K562 (cell line): ENCODE measurements around the gene SCFD2. TPM values are rescaled to one million over a fixed set of nuclear protein-coding genes. Genes with fewer than 3 reads are reported as not detected.

Experiments used
- ATAC-seq: fragments of 200-7000 bp; cut with Tn5 transposase; 3 replicates; pipeline ENCODE4 v1.9.1; 2020; ENCODE audit warnings: moderate library complexity
- BruUV-seq: library from RNA; stranded (reverse); fragments of 400-500 nt; replicated peaks from 2 replicates; lab custom pipeline; 2021; lab: Mats Ljungman, UMichigan
- CTCF ChIA-PET: fragments of 300-600 bp; formaldehyde crosslinking; extraction: SDS; loops from one replicate; lab custom pipeline; 2021; ENCODE audit warnings: low intra/inter-chr PET ratio; lab: Yijun Ruan, JAX
- POLR2A ChIA-PET: fragments of 300-600, 350-650 bp; sonication (Branson Sonifier 250); formaldehyde crosslinking; extraction: SDS; loops from one replicate; lab custom pipeline; 2021; ENCODE audit warnings: antibody characterized with exemption, inconsistent platforms; lab: Yijun Ruan, JAX
- DNase-seq, 4 experiments: peaks; one replicate each; pipeline versions ENCODE4 v3.0.0 to v3.0.0-alpha.2; 2011 to 2018; ENCODE audit warnings: low spot score in 3 of 4, mixed read lengths in 3 of 4; ENCODE audit errors: extremely low read depth in 1 of 4
- FAIRE-seq: peaks from 2 replicates; lab custom pipeline; 2011; peaks lifted over from hg19 to GRCh38; lab: Jason Lieb, UNC
- H2AFZ ChIP-seq: 2 replicates; pipeline ENCODE4 v1.6.0; 2011; ENCODE audit warnings: low read depth, low read length, control low read depth, inconsistent platforms
- H3K27ac ChIP-seq: fragments of 200-600 bp; 3 replicates; pipeline ENCODE4 v1.8.0; 2011; ENCODE audit warnings: low read depth, mild to moderate bottlenecking, control low read depth, inconsistent platforms, low read length, moderate library complexity, mixed read lengths; ENCODE audit errors: extremely low read depth
- H3K27me3 ChIP-seq, 2 experiments: fragments of 300-600 bp in 1 of 2; 2 replicates in 1 of 2; 3 replicates in 1 of 2; pipeline versions ENCODE4 v1.6.0 to v1.8.0; 2011; ENCODE audit warnings: inconsistent platforms in 2 of 2, low read length in 2 of 2, mild to moderate bottlenecking in 1 of 2, mixed read lengths in 1 of 2, moderate library complexity in 1 of 2; ENCODE audit not compliant: control insufficient read depth in 2 of 2, insufficient read depth in 2 of 2
- H3K36me3 ChIP-seq: fragments of 300-600 bp; 3 replicates; pipeline ENCODE4 v1.8.0; 2011; ENCODE audit warnings: mild to moderate bottlenecking, low read length, inconsistent platforms; ENCODE audit not compliant: control insufficient read depth, insufficient read depth
- H3K4me1 ChIP-seq, 2 experiments: fragments of 200-600 bp in 1 of 2; replicated peaks in 1 of 2; 2 replicates in 1 of 2; 3 replicates in 1 of 2; pipeline versions ENCODE4 v1.5.1 to v1.8.0; 2011; ENCODE audit warnings: inconsistent platforms in 2 of 2, low read length in 2 of 2, mild to moderate bottlenecking in 1 of 2, mixed read lengths in 1 of 2, moderate library complexity in 1 of 2; ENCODE audit not compliant: control insufficient read depth in 2 of 2, insufficient read depth in 2 of 2
- H3K4me2 ChIP-seq: 2 replicates; pipeline ENCODE4 v1.6.1; 2011; ENCODE audit warnings: low read length, control low read depth, inconsistent platforms, mixed read lengths; ENCODE audit not compliant: insufficient read depth
- H3K4me3 ChIP-seq: fragments of 200-600 bp; sonication (generic), shearing (Covaris generic); 2 replicates; pipeline ENCODE4 v1.5.1; 2016; ENCODE audit warnings: control low read depth, inconsistent platforms
- H3K79me2 ChIP-seq: fragments of 200-600 bp; 3 replicates; pipeline ENCODE4 v1.8.0; 2011; ENCODE audit warnings: low read length, inconsistent platforms; ENCODE audit not compliant: control insufficient read depth, insufficient read depth
- H3K9ac ChIP-seq, 2 experiments: 2 replicates each; pipeline versions ENCODE4 v1.6.0 to v1.6.1; 2011; ENCODE audit warnings: low read depth in 2 of 2, low read length in 2 of 2, control low read depth in 1 of 2, inconsistent platforms in 1 of 2, mild to moderate bottlenecking in 1 of 2, mixed read lengths in 1 of 2; ENCODE audit not compliant: insufficient read depth in 1 of 2
- H3K9me1 ChIP-seq: one replicate; pipeline ENCODE4 v1.6.0; 2011; ENCODE audit warnings: inconsistent platforms, mild to moderate bottlenecking, low read length, moderate library complexity; ENCODE audit not compliant: control insufficient read depth, insufficient read depth
- H3K9me3 ChIP-seq: replicated peaks from 2 replicates; pipeline ENCODE4 v1.5.1; 2011; ENCODE audit warnings: low read depth, low read length, inconsistent platforms; ENCODE audit not compliant: control insufficient read depth, insufficient read depth
- H4K20me1 ChIP-seq: replicated peaks from 2 replicates; pipeline ENCODE4 v1.6.1; 2011; ENCODE audit warnings: low read length, inconsistent platforms, mixed read lengths; ENCODE audit not compliant: control insufficient read depth, insufficient read depth
- ARID1B ChIP-seq: fragments of 450-650 bp; IDR thresholded peaks from 2 replicates; pipeline ENCODE4 v1.6.1; 2016; ENCODE audit warnings: antibody characterized with exemption, mild to moderate bottlenecking, inconsistent platforms
- C11orf30 ChIP-seq: fragments of 450-650 bp; IDR thresholded peaks from 2 replicates; pipeline ENCODE4 v1.6.1; 2016; ENCODE audit warnings: low read depth, mild to moderate bottlenecking
- DPF2 ChIP-seq: fragments of 450-650 bp; IDR thresholded peaks from 2 replicates; pipeline ENCODE4 v1.6.1; 2016
- FOSL1 ChIP-seq: fragments of 200-800 bp; sonication (Bioruptor generic); conservative IDR thresholded peaks from 2 replicates; pipeline ENCODE4 v1.6.1; 2016; ENCODE audit warnings: missing genetic modification characterization, missing compliant biosample characterization
- JUN ChIP-seq, 2 experiments: sonication (generic) in 1 of 2; formaldehyde crosslinking in 1 of 2; IDR thresholded peaks; 2 replicates each; pipeline versions ENCODE4 v1.6.1 to v1.8.0; 2012 to 2022; ENCODE audit warnings: borderline replicate concordance in 2 of 2, mild to moderate bottlenecking in 2 of 2, improper control_type of control experiment in 1 of 2, low read depth in 1 of 2, low read length in 1 of 2, missing genetic modification reagents in 1 of 2
- JUND ChIP-seq, 2 experiments: IDR thresholded peaks; 2 replicates in 1 of 2; 3 replicates in 1 of 2; pipeline ENCODE4 v1.6.1; 2011; ENCODE audit warnings: borderline replicate concordance in 2 of 2, low read depth in 2 of 2, low read length in 2 of 2, improper control_type of control experiment in 1 of 2, missing biosample characterization in 1 of 2, missing genetic modification characterization in 1 of 2, missing genetic modification reagents in 1 of 2
- MAFG ChIP-seq: fragments of 450-650 bp; conservative IDR thresholded peaks from 2 replicates; pipeline ENCODE4 v1.6.1; 2016; ENCODE audit warnings: missing genetic modification characterization, missing compliant biosample characterization
- MED1 ChIP-seq: sonication (generic); formaldehyde crosslinking; IDR thresholded peaks from 2 replicates; pipeline ENCODE4 v1.8.1; 2023; ENCODE audit warnings: missing genetic modification reagents, borderline replicate concordance
- NFE2 ChIP-seq: IDR thresholded peaks from 2 replicates; pipeline ENCODE4 v1.6.1; 2014; ENCODE audit warnings: antibody characterized with exemption, low read depth
- PRDM10 ChIP-seq: fragments of 450-650 bp; IDR thresholded peaks from 2 replicates; pipeline ENCODE4 v1.6.1; 2018; ENCODE audit not compliant: partially characterized antibody
- SMARCA4 ChIP-seq: fragments of 450-650 bp; IDR thresholded peaks from 2 replicates; pipeline ENCODE4 v1.6.1; 2016
- SMARCE1 ChIP-seq: fragments of 450-650 bp; IDR thresholded peaks from 2 replicates; pipeline ENCODE4 v1.7.1; 2016; ENCODE audit warnings: mild to moderate bottlenecking
- TBL1XR1 ChIP-seq, 2 experiments: IDR thresholded peaks; 2 replicates each; pipeline ENCODE4 v1.6.1; 2012; ENCODE audit warnings: improper control_type of control experiment in 2 of 2, low read length in 2 of 2, mild to moderate bottlenecking in 1 of 2
- XRCC3 ChIP-seq: fragments of 450-650 bp; IDR thresholded peaks from 2 replicates; pipeline ENCODE4 v1.6.1; 2017; ENCODE audit warnings: mild to moderate bottlenecking, moderate library complexity
- ZNF316 ChIP-seq: fragments of 450-650 bp; IDR thresholded peaks from 2 replicates; pipeline ENCODE4 v1.6.1; 2016
- ZSCAN32 ChIP-seq: fragments of 450-650 bp; formaldehyde crosslinking; IDR thresholded peaks from 2 replicates; pipeline ENCODE4 v1.4.0; 2020; ENCODE audit warnings: mild to moderate bottlenecking, moderate library complexity
- WGBS: fragments of 100-300 bp; shearing (Covaris generic); methylation state at CpG from one replicate; pipeline ENCODE4 v1.1.6; 2016; ENCODE audit warnings: low coverage, mixed read lengths; ENCODE audit not compliant: insufficient coverage; ENCODE audit errors: missing lambda C conversion rate; 5-methylcytosine and 5-hydroxymethylcytosine counted together
- in situ Hi-C: fragments of 300-500 bp; cut with MboI; formaldehyde crosslinking; loops from 4 replicates; pipeline ENCODE4 v1.15.0; 2018; ENCODE audit warnings: inconsistent platforms, mixed read lengths
- intact Hi-C: fragments of 100-400 bp; cut with micrococcal nuclease; formaldehyde crosslinking; loops from 2 replicates; pipeline ENCODE4 v1.14.2; 2022
- polyA plus RNA-seq, 8 experiments: library from polyadenylated mRNA; depleted of rRNA in 4 of 8; stranded (reverse) in 5 of 8; unstranded in 3 of 8; fragments of >200 nt; fragmentation: Nextera tagmentation in 2 of 8; fragmentation: Illumina TruSeq in 1 of 8; extraction: Ambion mirVana in 2 of 8; extraction: Trizol in 1 of 8; gene quantifications; 2 replicates each; pipeline versions ENCODE4 v1.2.1 to v1.2.3, GENCODE V29; 2011 to 2014; ENCODE audit warnings: inconsistent platforms in 1 of 8, missing spikeins in 1 of 8
- total RNA-seq, 7 experiments: library from RNA; depleted of rRNA in 6 of 7; stranded (reverse); fragments of >200 nt in 6 of 7; fragmentation: Illumina TruSeq in 2 of 7; extraction: Trizol in 2 of 7; gene quantifications; 2 replicates each; pipeline versions ENCODE4 v1.2.1 to v1.2.3, GENCODE V29; 2011 to 2021; ENCODE audit warnings: low replicate concordance in 1 of 7
- TF ChIP-seq, protein P1 (sequence below), 2 experiments: fragments of 450-650 bp in 1 of 2; sonication (generic) in 1 of 2; formaldehyde crosslinking in 1 of 2; IDR thresholded peaks in 1 of 2; conservative IDR thresholded peaks in 1 of 2; 2 replicates each; pipeline versions ENCODE4 v1.6.1 to v1.8.1; 2016 to 2023; ENCODE audit warnings: mild to moderate bottlenecking in 2 of 2, moderate library complexity in 2 of 2, inconsistent platforms in 1 of 2, missing genetic modification reagents in 1 of 2

The SCFD2 gene
- total and polyA plus RNA-seq, 9 of the 15 experiments (the other 6 are each of a cell fraction or from before 2014, with no cell fraction given): 5.7 to 30.3 (median 22.8) TPM

DNA sequence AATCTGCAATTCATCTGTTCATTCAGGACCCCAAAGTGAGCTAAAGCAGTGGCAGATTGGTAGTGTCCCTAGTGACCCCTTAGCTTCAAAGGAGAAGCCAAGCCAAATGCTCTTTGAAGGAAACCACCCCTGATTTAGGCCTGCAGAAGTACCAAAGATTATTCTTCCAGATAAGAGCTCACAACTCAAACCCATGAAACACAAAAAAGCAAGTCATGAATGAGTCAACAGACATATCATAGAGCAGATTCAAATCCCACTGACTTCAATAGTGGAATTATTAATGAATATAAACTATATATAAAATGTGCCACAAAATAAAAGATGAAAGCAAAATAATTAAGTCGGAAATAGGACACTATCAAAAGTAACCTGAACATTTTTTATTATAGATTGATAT lies 197.6 kb downstream of the SCFD2 start:
- Histone ChIP-seq H3K79me2 (no peaks in the 10 kb centered on the region), H2AFZ (no peak overlapping the region), H3K9me1 (no peaks in the 10 kb centered on the region), H3K27ac (no peak overlapping the region), H3K9me3 (no peaks in the 10 kb centered on the region), H3K9ac (no peak overlapping the region), H3K4me1 (no peaks in the 10 kb centered on the region), H3K36me3 (no peaks in the 10 kb centered on the region), H3K4me2 (no peak overlapping the region), H4K20me1 (no peaks in the 10 kb centered on the region), H3K27me3 (no peaks in the 10 kb centered on the region), H3K4me3 (no peak overlapping the region)
- intact Hi-C loops (no loop called here), in situ Hi-C loops (no loop called here)
- FAIRE-seq (no peak), DNase-seq (peak in 2 of 4 experiments; percentile 18 to 25), ATAC-seq (peak; percentile 63)
- TF ChIP-seq JUND (IDR thresholded peaks at IDR 0.05; ENCODE audit: borderline replicate concordance, low read depth, low read length): peak; percentile 82
- peak; percentile 52; the same call in 1 of the 3 replicates for TF ChIP-seq JUND (tag; IDR thresholded peaks at IDR 0.05; ENCODE audit: borderline replicate concordance, low read depth, low read length)
- TF ChIP-seq MAFG (tag): peak; percentile 74
- TF ChIP-seq NFE2: peak; percentile 83
- TF ChIP-seq TBL1XR1 (IDR thresholded peaks at IDR 0.05; ENCODE audit: low read length in 2 of 2): no peak
- peak; percentile 84 for TF ChIP-seq C11orf30
- 0 out of 2 replicates have a peak, but pooled peaks have one; percentile 15 for TF ChIP-seq JUN (IDR thresholded peaks at IDR 0.05; ENCODE audit: borderline replicate concordance, low read depth, low read length)
- no peak for TF ChIP-seq JUN (CRISPR knock-in tag; IDR thresholded peaks at IDR 0.05; ENCODE audit: borderline replicate concordance)
- TF ChIP-seq, protein P1, sequence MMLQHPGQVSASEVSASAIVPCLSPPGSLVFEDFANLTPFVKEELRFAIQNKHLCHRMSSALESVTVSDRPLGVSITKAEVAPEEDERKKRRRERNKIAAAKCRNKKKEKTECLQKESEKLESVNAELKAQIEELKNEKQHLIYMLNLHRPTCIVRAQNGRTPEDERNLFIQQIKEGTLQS (IDR thresholded peaks at IDR 0.05): peak; percentile 50; the same call in 1 of the 2 replicates
- TF ChIP-seq, protein P1 (CRISPR knock-in tag; conservative IDR thresholded peaks at IDR 0.05): no peak
- no peak for TF ChIP-seq ZSCAN32 (CRISPR knock-in tag)
- TF ChIP-seq MED1 (CRISPR knock-in tag): no peak
- peak; percentile 78 for TF ChIP-seq FOSL1 (tag)
- TF ChIP-seq SMARCE1: peak; percentile 61; the same call in 1 of the 2 replicates
- peak; percentile 56; the same call in 1 of the 2 replicates for TF ChIP-seq ARID1B
- no peak for TF ChIP-seq XRCC3
- TF ChIP-seq DPF2: peak; percentile 63; the same call in 1 of the 2 replicates
- TF ChIP-seq SMARCA4: peak; percentile 46; the same call in 1 of the 2 replicates
- peak; percentile 54; the same call in 1 of the 2 replicates for TF ChIP-seq ZNF316
- TF ChIP-seq PRDM10: peak; percentile 80
- CTCF ChIA-PET: no interaction called here
- BruUV-seq: no TSS peak
- WGBS: 44% methylated on average over 1 of the region's 1 CpG
- POLR2A ChIA-PET: no interaction called here
